WERI-Rb-1 (cell line): Measurements from ENCODE around the gene MAB21L2.

Experiments
- DNase-seq: peaks from one replicate; pipeline ENCODE4 v3.0.0-alpha.2; 2020
- H3K27ac ChIP-seq: fragments of 250-450 bp; sonication (Bioruptor Pico); 2 replicates; pipeline ENCODE4 v1.5.1; 2020; ENCODE audit warnings: mild to moderate bottlenecking, moderate library complexity
- H3K27me3 ChIP-seq: fragments of 250-450 bp; sonication (Bioruptor Pico); 2 replicates; pipeline ENCODE4 v1.5.1; 2021; ENCODE audit warnings: mild to moderate bottlenecking, low read depth, moderate library complexity; ENCODE audit not compliant: insufficient read depth, severe bottlenecking
- H3K36me3 ChIP-seq: fragments of 250-450 bp; sonication (Bioruptor Pico); 2 replicates; pipeline ENCODE4 v1.5.1; 2020; ENCODE audit warnings: mild to moderate bottlenecking, moderate library complexity
- H3K4me3 ChIP-seq: 2 replicates; pipeline ENCODE4 v1.5.1; 2011; ENCODE audit warnings: low read depth, mild to moderate bottlenecking, control low read depth, low read length
- H3K9me3 ChIP-seq: fragments of 250-450 bp; sonication (Bioruptor Pico); 2 replicates; pipeline ENCODE4 v1.5.1; 2021; ENCODE audit warnings: mild to moderate bottlenecking, moderate library complexity; ENCODE audit not compliant: severe bottlenecking
- CTCF ChIP-seq: IDR thresholded peaks from 2 replicates; pipeline ENCODE4 v1.5.1; 2011; ENCODE audit warnings: low read depth, mild to moderate bottlenecking, control low read depth, inconsistent platforms, low read length

Gene MAB21L2

GRCh38 chr4:150578745-150579501 is 3.0 kb upstream of the MAB21L2 start:
- Histone ChIP-seq H3K9me3 (peaks cover 5% of the 10 kb centered on the region), H3K27ac (no peak overlapping the region), H3K4me3 (no peak overlapping the region), H3K36me3 (peaks cover 16% of the 10 kb centered on the region), H3K27me3 (no peaks in the 10 kb centered on the region)
- DNase-seq, result no peak
- TF ChIP-seq CTCF, result no peak

DNA sequence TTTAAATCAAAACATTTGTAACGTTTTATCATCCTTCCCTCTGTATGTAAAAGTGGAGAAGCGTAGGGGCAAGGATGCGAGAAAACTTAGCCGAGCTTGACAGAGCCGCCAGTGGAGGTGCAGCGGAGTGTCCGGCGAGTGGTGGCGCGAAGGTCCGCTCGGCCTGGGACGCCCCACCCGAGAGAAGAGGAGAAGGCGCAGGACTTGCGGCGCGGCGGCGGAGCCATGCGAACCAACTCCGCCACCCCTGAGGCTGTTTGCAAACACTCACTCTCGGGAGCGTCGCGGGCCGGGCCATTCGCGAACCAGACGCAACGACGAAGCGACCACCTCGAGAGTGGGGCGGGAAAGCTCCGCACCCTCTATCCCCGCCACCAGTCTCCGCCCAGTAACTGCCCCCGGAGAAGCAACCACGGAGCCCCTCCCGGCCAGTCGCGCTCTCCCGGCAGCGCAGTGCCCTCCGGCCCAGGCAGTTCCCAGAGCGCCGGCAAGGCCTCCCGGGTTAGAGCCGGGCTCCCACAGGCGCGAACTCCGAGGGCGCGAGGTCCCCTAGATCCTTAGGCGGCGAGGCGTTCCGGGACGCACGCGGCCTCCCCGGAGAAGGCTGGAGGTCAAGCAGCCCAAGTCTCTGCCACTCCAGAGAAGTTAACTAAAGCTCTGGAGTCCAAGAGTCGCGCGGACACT is 2.3 kb upstream of the MAB21L2 start:
- H3K9me3 ChIP-seq, result peaks cover 5% of the 10 kb centered on the region
- H3K27ac ChIP-seq, result no peak overlapping the region
- H3K4me3 ChIP-seq, result no peak overlapping the region
- H3K27me3 ChIP-seq, result no peaks in the 10 kb centered on the region
- DNase-seq, result no peak
- peaks cover 17% of the 10 kb centered on the region for H3K36me3 ChIP-seq
- no peak for TF ChIP-seq CTCF

GRCh38 chr4:150580306-150580705 is 1.6 kb upstream of the MAB21L2 start:
- no peak overlapping the region for H3K27ac ChIP-seq

DNA sequence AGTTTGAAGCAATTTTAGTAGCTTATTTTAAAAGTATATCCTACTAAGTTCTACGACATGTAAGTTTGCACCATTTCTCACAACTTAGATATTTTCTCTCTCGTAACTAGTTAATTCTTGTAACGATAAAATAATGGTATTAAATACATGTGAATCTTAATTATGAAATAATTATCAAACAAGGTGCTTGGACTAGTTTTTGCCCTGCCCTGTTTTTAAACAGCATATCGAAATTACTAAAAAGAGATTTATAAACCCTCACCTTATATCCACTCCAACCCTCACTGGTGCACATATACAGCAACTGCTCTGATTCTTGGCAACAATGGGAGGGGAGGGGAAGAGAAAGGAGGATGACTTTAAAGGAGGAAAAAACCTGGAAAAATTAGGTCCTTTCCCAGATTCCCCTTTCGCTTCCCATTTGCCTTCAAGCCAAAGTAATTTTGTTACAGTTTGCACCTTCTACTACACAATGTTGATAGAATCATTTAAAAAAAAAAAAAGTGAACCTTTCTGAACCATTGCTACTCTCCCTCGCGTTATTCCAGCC is 820 bp upstream of the MAB21L2 start:
- Histone ChIP-seq H3K9me3 (peaks cover 5% of the 10 kb centered on the region), H3K27me3 (no peaks in the 10 kb centered on the region), H3K27ac (no peak overlapping the region), H3K4me3 (no peak overlapping the region), H3K36me3 (peaks cover 17% of the 10 kb centered on the region)
- no peak for DNase-seq
- TF ChIP-seq CTCF, result no peak

More at GRCh38 chr4:150580306-150580705, 1.6 kb upstream of the MAB21L2 start:
- Histone ChIP-seq H3K27me3 (no peaks in the 10 kb centered on the region), H3K9me3 (peaks cover 5% of the 10 kb centered on the region), H3K4me3 (no peak overlapping the region), H3K36me3 (peaks cover 17% of the 10 kb centered on the region)
- no peak for TF ChIP-seq CTCF
- no peak for DNase-seq

DNA sequence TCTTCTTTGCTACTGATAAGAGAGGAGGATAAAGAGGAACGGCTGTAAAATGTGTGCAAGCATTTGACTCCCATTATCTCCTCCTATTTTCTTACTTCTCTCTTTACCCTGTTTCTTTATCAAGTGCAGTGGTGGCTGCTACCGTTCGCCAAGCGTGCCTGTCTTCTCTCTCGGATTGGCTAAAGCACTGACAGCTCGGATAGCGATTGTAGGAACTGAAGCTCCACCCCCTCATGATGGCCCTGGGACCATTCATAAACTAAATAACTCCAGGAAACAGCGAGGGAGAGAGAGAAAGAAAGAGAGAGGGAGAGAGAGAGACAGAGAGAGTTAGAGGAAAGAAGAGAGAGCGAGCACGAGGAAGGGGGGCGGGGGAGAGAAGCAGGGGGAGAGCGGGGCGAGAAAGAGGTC is 305 bp upstream of the MAB21L2 start:
- Histone ChIP-seq H3K27me3 (no peaks in the 10 kb centered on the region), H3K9me3 (peaks cover 5% of the 10 kb centered on the region), H3K4me3 (no peak overlapping the region), H3K27ac (no peak overlapping the region), H3K36me3 (peaks cover 17% of the 10 kb centered on the region)
- no peak for TF ChIP-seq CTCF
- DNase-seq, result no peak
